ENCODE measurements around the gene TRNT1.
A peak's percentile ranks its signal among the peaks of the same experiment; 100 is the strongest.

The TRNT1 gene

DNA sequence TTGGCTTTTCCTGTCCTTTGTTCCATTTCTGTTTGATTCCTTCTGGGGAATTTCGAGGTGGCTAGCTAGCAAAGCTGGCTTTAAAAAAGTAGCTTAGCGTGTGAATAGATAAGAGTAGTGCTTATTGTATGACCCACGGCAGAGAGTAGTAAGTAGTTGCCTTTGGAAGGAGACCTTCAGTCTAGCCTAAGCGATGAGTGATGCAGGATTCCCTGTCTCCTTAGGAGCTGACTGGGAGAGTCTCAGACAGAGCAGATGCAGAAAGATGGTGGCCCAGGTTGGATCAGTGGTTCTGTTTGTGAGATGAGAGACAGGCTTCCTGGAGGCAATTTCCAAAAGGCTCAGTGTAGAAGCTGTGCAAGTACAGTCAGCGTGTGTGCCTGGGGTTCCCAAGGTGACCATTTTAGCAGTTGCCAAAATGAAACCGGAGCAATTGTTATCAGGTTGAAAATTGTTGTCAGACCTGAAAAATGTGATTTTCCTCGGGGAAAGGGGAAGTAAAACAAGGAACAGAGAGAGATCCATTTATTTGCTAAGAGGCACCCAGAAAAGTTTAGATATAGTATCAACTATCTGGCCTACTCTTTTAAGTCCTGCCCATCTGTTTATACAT lies 15.9 kb upstream of the TRNT1 start:
- DNase-seq (ENCODE audit: low spot score) = no peak

DNA sequence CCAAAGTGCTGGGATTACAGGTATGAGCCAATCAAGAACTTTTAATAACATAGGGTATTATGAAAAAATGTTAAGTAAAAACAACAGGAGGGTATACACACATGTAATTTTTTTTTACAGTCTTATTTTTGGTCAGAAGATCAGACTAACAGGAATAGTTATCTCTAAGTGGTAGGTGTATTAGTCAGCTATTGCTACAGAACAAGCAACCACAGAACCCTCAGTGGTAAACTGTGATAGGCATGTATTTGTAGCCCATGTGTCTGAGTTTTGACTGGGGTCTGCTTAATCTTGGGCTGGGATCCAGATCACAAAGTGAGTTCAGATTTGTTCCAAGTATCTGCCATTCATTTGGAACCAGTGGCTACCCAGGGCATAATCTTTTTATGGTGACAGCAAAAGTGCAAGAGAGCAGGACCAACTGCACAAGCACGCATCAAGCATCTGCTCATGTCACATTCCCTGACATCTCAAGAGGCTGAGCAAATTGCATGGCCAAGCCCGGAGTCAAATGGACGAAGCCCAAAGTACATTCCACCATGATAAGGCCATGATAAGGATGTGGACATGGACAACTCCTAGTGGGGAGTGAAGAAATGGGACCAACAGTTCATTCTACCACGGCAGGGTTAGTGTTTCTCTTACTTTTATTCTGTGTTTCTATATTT lies 13.6 kb upstream of the TRNT1 start:
- no peak for DNase-seq (ENCODE audit: low spot score)

DNA sequence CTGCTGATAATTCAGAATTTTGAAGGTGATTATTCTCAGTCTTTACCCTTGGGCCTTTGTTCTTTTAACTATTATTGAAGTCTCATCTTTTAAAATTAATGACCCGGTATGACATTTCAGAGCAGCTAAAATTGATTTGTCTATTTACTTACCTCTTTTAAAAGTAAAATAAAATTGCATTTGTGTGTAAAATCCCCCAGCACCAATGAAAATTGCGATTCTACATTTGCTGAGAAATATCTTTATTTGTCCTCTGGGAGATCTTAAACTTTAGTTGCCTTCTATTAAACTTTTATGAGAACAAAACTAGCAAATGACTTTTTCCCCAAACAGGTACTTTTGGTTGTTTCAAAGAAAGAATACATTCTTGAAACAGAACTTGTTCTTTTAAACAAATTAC lies 9.1 kb upstream of the TRNT1 start:
- DNase-seq (ENCODE audit: low spot score) = no peak

DNA sequence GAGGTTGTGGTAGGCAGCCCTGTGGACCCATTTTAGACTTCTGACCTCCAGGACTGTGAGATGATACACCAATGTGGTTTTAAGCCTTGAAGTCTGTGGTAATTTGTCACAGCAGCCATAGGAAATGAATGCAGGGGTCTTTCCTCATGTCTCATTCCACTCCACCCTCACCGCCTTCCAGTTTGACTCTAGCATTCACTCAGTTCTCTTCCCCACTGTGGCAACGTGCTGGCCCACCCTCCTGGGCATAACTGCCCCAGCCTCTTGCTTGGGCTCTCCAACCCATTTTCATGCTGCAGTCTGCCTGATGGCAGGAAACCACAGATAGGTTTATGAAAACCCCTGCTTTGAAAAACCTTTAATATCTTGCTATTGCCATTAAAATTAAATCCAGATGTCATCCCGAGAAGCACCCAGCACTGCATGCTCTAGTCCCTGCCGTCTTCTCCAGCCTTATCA lies 7.3 kb upstream of the TRNT1 start:
- DNase-seq (ENCODE audit: low spot score) = no peak

DNA sequence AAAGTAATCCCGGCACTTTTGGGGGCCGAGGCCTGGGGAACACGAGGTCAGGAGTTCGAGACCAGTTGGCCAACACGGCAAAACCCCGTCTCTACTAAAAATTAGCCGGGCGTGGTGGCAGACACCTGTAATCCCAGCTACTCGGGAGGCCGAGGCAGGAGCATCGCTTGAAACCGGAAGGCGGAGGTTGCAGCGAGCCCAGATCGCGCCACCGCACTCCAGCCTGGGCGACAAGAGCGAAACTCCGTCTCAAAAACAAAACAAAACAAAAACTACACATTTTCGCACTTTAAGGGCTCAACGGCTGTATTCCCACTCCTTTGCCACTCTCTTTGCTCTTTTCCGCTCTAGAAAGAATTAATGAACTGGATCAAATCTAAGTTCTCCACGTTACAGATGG lies 763 bp upstream of the TRNT1 start:
- DNase-seq (ENCODE audit: low spot score) = no peak

DNA sequence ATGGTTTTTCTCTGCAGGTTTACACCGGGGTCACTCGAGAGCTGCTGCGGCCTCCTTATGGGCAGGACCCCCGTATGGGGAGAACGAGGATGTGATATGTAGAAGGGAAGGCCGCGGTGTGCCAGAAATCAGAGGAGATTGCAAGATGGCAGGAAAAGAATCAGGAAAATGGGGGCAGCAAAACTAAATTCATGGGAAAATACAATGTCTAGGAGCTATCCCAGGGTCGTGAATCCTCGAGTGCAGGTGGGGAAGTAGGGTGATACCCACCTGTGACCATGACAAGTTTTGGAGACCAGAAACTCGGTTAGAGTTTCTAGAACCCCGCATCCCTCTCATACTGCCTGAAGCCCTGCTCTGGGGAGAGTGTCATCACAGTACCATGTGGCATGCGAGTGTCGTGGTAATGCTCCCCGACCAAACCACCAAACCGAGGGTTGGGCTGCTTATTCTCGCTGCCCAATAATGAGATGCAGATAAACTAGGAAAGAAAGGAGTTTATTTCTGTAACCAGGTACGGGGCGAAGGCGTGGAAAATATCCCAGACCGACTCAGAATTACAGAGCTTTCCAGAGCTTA lies 781 bp downstream of the TRNT1 start:
- DNase-seq (ENCODE audit: low spot score) = no peak

DNA sequence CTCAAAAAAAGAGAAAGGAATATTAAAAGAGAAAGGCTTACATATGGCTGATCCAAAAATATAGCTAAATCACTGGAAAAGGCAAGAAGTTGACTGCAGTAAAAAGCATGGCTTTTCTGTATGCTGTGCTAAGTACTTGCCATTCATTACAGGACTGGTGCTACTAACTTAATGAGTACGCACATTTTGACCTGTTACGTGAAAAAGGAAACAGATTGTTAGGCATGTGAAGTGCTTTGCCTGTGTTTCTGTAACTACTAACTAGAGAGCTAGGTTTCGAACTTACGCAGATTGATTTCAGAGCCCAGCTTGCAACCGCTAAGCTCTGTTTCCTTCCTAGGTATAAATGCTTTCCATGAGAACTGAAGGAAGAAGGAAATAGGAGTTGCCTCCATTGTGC lies 2.8 kb downstream of the TRNT1 start:
- no peak for DNase-seq (ENCODE audit: low spot score)

DNA sequence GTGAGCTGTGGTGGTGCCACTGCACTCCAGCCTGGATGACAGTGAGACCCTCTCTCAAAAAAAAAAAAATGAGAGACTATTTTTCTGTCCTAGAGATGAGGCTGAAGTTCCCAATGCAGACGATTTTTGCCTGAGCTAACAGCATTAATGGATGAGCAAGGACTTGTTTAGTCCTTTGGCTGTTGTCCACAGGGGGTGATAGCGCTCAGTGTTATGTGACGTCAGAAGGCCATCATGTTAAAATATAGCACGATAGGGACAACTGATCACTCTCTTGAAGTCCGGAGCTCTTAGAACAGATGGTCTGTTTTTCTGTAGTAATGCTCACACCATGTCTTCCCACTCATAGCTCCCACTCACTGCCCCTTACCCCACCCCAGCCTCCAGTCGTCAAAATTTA lies 6.8 kb downstream of the TRNT1 start:
- no peak for DNase-seq (ENCODE audit: low spot score)

DNA sequence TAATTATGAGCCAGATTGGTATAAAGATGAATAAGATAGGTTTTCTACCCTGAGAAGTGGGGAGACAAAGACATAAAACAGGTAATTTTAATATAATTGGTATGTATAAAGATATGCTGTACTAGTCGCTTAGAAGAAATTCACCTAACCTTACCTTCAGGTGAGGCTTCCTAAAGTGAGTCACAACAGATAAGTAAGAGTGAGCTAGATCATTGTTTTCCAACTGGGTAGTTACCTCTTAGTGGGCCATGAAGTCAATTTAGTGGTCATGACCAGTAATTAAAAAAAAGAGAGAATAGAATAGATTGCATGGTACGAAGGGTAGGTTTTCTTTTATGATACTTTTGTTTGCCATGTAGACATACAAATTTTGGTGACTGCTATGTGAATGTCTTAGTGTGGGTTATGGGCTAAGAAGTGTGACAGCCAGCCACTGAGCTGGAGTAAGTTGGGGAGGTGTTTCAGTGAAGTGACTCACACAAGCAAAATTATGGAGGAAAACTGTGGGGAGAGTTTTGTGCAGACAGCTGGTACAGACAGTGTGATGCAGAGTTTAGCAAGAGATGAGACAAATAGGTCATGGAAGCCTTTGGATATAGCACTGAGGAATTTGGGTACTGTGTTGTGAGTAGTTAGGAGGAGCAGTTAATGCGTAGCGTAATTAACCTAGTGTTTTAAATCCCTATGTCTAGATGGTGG lies 8.2 kb downstream of the TRNT1 start:
- no peak for DNase-seq (ENCODE audit: low spot score)

DNA sequence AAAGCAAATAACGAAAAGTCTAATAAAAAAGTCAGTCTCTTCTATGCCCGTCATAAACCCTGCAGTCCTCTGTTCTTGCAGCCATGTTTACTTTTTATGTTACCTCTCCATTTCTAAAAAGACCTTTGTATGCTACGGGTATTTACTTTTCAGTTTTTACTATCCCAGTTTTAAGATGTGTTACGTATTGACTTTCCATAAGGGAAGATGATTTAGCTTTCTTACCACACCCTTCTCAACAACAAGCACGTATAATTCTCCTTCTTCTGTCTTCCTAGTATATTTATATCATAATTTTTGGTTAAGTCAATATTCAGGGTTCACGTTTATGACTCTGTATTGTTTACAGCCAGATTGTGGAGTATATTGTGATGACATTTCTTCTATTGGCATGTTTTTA lies 10.8 kb downstream of the TRNT1 start:
- no peak for DNase-seq (ENCODE audit: low spot score)

DNA sequence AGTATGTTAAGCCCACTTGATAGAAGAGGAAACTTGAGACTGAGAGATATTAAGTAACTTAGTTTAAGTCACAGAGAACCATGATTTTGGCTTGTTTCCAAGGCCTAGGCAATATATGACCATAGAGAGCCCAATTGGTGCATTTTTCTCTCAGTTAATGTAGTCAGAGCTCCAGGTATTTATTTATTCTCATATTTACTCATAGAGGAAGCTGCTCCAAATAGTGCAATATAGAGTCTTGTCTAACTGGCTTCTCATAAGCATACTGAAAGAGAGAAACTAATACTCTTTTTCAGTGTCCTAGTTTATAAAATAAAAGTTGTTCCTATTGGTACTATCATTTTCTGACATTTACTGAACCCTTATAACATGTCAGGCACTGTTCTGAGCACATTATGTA lies 15.2 kb downstream of the TRNT1 start:
- DNase-seq (ENCODE audit: low spot score) = no peak

DNA sequence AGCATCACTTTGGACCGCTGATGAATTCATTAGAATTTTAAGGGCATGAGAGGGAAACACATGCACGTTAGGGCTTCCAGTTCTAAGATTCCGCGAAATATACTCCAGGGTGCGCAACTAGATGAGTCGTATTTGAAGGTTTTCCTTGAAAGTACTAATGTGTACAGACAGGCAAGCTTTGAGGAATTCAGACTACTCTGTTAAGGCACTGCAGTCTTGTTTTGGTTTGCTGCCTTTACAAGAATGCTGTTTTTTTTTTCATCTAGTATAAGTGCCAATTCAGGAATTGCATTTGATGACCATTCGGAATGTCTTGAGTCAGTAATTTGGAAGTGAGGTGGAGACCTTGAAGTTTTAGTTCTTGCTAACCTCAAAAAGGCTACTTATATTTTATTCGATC lies 19.1 kb downstream of the TRNT1 start:
- no peak for DNase-seq (ENCODE audit: low spot score)

DNA sequence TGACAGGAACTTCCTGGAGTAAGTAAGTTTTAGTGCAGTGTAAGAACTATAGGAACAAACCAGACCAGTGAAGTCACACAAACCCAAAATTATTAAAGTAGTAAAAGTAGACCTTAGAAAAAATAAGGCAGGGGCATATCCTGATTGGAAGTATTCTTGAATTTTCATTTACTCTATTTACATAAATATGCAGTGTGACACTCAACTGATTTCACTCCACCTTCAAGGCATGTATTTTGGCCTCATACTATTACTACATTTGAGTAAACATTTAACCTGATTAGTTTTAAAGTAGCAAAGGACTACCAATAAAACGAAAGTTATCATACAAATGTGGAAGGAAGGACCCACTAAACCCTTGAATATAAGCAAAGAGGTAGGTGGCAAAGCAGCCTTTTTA lies 22.8 kb downstream of the TRNT1 start:
- no peak for DNase-seq (ENCODE audit: low spot score)

DNA sequence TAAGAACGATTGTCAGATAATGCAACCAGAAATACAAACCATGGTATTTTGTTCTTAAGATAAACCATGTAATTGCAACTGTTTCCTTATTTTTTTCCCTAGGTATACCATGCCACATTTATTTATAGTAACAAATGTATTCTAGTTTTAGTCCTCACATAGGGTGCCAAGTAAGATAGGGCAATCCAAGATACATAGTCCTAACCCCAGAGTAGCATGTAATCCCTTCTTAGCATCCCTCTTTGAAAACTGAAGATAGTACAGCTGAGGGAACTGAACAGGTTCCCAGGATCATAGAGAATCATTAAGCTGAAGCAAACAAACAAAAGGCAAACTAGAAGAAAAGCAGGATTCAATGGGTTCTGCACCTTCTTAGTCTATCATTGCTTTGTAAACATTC lies 24.8 kb downstream of the TRNT1 start:
- no peak for DNase-seq (ENCODE audit: low spot score)

DNA sequence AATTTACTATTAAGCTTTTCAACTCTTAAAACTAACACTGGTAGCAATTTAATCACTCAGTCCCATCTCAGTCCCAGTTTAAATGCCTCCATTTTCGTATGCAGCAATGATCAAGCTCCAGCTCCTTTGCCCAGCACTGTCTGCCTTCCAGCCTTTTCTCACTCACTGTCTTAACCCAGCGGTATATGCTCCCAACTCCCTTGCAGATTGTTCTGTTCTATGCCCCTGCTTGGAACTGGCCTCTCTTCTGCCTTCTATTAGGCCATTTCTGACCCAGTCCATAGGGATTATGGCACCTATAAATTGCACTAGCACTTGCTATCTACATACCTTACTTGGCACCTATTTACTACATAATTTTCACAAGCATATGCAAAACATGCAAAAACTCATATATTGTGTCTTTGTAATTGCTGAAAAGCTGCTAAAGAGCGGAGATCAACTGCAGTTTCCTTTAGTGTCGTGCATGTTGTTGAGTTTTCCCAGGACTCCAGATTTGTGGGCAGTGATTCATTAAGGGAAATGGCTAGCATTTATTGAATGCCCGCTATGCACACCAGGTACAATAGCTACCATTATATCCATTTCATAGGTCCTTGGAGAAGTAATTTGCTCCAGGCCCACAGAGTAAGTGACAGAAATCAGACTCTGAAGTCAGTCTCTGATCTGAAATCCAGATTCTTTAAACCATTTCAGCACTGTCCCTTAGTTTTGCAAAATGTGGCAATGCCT lies 28.3 kb downstream of the TRNT1 start:
- no peak for DNase-seq (ENCODE audit: low spot score)

DNA sequence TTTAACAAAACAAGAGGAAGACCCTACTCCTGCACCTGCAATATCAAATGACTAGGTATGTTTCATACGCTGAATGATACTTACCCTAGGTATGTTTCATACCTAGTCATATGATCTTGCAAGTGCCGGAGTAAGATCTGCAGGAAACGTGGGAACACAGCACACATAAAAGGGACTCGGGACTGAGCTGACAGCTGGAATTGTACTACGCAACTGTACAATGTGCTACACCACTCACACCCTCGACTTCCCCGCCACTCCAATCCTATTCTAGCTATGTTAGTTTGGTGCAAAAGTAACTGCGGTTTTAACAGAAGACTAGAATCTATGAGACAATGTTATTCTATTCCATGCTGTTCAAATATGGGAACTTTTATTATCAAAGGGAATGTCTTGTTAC lies 30.7 kb downstream of the TRNT1 start:
- DNase-seq (ENCODE audit: low spot score) = no peak

DNA sequence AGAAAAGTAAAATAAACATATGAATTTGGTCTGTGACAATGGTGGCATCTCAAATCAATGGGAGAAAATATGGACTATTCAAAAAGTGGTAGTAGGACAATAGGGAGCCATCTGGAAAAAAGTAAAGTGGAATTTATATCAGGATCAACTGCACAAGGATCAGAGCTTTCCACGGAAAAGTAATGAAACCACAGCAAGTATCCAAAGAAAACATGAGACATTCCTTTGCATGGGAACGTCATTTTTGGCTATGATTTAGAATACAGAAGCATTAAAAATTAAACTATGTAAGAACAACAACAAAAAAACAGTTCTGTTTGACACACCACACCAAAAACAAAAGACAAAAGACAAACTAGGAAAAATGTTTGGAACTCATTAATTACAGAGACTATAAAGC lies 34.1 kb downstream of the TRNT1 start:
- DNase-seq (ENCODE audit: low spot score) = no peak

DNA sequence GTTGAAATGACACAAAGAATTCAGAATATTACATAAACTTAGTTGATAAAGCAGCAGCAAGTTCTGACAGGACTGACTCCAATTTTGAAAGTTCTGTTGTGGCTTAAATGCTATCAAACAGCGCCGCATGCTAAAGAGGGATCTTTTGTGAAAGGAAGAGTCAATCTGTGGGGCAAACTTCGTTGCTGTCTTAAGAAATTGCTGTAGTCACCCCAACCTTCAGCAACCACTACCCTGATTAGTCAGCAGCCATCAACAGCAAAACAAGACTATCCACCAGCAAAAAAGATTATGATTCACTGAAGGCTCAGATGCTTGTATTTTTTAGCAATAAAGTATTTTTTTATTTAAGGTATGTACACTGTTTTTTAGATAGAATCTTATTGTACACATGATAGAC lies 38.5 kb downstream of the TRNT1 start:
- DNase-seq (ENCODE audit: low spot score) = no peak

DNA sequence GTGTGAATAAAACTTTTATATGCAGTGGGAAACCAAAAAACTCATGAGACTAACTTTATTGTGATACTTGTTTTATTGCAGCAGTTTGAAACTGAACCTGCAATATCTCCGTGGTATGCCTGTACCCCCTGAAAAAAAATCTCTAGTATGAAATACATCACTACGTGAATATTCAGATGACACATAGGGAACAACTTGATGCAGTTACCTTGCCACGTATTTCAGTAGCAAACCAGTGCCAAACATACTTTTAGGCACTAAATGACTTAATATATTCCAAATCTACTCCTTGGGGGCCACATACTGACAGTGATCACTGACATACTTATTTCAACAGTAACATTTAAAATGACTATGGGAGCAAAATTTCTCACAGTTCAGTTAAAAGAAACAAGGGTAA lies 38.9 kb downstream of the TRNT1 start:
- no peak for DNase-seq (ENCODE audit: low spot score)

DNA sequence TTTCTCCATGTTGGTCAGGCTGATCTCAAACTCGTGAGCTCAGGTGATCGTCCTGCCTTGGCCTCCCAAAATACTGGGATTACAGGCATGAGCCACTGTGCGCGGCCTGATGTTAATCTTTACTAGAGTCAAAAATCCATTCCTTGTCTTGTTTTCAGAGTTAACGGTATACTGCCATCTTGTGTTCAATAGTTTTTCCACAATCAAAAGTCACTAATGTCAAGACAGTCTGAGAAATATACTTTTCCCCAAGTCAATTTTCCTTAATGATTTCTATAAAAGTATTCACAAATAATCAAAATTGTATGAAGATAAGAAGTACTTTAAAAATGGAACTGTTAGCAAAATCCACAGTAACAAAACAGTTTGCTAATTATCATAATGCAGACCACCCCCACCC lies 44.3 kb downstream of the TRNT1 start:
- DNase-seq (ENCODE audit: low spot score) = peak; percentile 50

DNA sequence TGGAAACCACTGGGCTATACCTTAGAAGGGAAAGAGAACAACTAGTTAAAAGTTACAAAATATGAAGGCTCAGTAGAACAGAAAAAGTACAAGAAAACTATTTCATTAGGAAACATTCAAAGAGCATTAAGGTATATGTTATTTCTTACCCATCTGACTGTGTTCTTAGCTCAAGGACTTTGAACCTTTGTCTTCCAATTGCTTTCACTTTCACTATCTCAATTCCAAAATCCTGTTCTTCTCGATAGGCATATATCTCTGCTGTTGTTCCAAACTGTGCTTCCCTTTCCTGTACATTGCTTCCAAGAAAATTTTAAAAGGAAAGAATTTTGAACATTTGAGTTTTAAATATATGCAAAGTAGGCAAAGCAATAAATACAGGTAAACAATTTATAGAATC lies 45.9 kb downstream of the TRNT1 start:
- DNase-seq (ENCODE audit: low spot score) = no peak

DNA sequence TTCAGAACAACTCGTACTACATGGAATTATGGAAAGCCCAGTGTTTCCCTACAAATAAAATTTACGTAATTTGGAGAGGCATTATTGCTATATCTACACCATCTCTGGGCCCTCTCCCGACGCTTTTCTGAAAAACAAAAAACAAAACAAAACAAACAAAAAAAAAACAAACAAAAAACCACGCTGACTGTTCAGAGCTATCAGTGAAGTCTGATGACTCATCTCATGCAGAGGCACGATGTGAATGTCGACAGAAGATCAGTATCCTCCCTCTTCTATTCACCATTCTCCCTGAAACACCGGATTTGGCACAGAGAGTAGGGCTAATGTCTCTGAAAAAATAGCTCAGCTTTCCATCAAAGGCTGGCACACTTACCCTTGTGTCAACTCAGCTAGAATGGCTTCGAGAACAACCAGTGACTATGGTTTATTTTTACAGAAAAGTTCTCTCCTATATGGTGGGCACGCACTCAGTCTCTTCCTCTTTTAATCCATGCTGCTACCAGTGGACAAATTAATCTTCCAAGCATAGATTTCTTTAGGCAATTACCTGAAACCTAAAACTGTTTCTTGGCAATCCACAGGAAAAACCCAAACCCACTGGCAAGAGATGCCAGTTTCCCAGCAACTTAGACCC lies 51.2 kb downstream of the TRNT1 start:
- DNase-seq (ENCODE audit: low spot score) = peak; percentile 40

All from hematopoietic multipotent progenitor cell treated with erythropoietin and hydrocortisone succinate and interleukin-3 and kit ligand, for 17 days (in vitro differentiated cells).